ENCODE results near the gene CDK6. TPM values are rescaled to one million over a fixed set of nuclear protein-coding genes. Genes with fewer than 3 reads are reported as not detected.

The CDK6 gene
- total RNA-seq, 2 donors from 2014 or later = 28.5 to 36.6 TPM

DNA sequence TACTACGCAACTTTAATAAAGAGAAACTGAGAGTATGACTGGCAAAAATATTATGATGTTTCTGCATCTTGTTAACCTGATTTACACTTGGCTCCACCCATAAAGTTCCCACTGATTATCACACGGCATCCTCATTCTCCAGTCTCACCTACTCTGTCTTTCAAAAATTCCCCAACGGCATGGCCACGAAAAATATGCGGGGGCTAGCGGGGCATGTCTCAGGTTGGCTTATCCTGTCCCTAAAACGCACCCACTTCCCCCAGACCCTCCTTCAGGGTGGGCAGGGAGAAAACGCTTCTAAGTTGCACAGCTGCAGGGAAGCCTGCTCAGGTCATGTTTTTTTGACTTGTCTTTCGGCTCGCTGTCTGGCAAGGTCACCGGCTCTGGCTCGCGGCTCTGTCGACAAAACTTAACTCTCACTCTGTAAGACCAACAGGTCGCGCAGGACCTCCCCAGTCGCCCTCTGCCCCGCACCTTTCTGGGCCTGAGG lies 3.8 kb downstream of the CDK6 start:
- DNase-seq = no peak
- WGBS, 2 experiments (ENCODE audit: insufficient coverage in 1 of 2, insufficient read length in 1 of 2) = 14 to 18% methylated on average over 6 to 18 of the region's 18 CpGs
- H3K4me1 ChIP-seq (ENCODE audit: control insufficient read depth, insufficient read depth, low read length) = peaks cover 4% of the 10 kb centered on the region
- peak overlapping the region; percentile 95 for H3K4me3 ChIP-seq (ENCODE audit: low read length)
- Mint-ChIP-seq H3K4me1 (peaks cover 28% of the 10 kb centered on the region), H3K27ac (peak overlapping the region; percentile 84), H3K27me3 (ENCODE audit: insufficient read depth) (peaks cover 3% of the 10 kb centered on the region), H3K36me3 (ENCODE audit: low read depth) (peaks cover 2% of the 10 kb centered on the region), H3K4me3 (peak overlapping the region; percentile 87), H3K9me3 (no peaks in the 10 kb centered on the region)
- H3K27ac ChIP-seq (ENCODE audit: low read depth, low read length) = no peak overlapping the region
- peak overlapping the region; percentile 62 for H3K9ac ChIP-seq (ENCODE audit: extremely low read depth, low read length, poor library complexity, severe bottlenecking)
- TF ChIP-seq, protein P1, sequence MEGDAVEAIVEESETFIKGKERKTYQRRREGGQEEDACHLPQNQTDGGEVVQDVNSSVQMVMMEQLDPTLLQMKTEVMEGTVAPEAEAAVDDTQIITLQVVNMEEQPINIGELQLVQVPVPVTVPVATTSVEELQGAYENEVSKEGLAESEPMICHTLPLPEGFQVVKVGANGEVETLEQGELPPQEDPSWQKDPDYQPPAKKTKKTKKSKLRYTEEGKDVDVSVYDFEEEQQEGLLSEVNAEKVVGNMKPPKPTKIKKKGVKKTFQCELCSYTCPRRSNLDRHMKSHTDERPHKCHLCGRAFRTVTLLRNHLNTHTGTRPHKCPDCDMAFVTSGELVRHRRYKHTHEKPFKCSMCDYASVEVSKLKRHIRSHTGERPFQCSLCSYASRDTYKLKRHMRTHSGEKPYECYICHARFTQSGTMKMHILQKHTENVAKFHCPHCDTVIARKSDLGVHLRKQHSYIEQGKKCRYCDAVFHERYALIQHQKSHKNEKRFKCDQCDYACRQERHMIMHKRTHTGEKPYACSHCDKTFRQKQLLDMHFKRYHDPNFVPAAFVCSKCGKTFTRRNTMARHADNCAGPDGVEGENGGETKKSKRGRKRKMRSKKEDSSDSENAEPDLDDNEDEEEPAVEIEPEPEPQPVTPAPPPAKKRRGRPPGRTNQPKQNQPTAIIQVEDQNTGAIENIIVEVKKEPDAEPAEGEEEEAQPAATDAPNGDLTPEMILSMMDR (conservative IDR thresholded peaks at IDR 0.05) = no peak
- H3K9me3 ChIP-seq (ENCODE audit: control insufficient read depth, low read length) = no peaks in the 10 kb centered on the region
- no peaks in the 10 kb centered on the region for H3K27me3 ChIP-seq (ENCODE audit: control insufficient read depth, insufficient read depth, low read length, poor library complexity, severe bottlenecking)
- H3K36me3 ChIP-seq (ENCODE audit: control insufficient read depth, insufficient read depth, low read length) = peaks cover 24% of the 10 kb centered on the region

DNA sequence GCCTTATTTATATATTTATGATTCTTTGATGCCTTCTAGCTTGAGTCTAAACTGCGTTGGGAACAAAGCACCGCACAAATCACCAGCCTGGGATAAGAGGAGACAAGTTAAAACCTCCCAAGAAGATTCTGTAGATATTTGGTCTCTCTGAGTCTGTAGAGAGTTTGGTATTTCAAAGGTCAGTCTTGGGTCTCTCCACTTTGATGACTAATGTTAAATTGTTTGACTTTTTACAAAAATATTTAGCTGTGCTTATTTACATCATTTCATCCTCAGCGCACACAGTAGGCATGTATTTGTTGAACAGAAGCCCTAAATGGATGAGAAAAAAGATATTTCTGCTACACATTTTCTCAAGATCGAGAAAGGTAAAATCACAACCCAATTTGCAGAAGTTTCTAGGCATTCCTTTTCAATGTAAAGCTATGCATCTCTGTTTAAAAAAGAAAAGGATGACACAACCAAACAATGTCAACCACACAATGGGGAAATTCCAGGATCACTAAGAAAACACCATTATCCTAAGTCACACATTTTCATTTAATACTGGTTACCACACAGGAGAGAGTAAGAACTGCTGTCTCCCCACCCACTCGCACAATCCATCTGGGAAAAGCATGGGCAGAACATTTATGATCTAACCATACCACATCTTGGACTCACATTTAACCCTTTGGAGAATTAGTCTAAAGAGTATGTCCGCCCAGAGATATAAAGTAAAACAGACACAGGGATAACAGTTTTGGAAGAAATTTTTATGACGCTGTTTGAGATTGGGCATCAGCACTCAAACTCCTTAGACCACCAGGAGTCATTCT lies 4.4 kb downstream of the CDK6 start:
- peaks cover 4% of the 10 kb centered on the region for H3K4me1 ChIP-seq (ENCODE audit: control insufficient read depth, insufficient read depth, low read length)
- peak overlapping the region; percentile 84 for H3K27ac Mint-ChIP-seq
- H3K4me3 Mint-ChIP-seq = peak overlapping the region; percentile 87
- H3K27me3 Mint-ChIP-seq (ENCODE audit: insufficient read depth) = peaks cover 3% of the 10 kb centered on the region
- no peaks in the 10 kb centered on the region for H3K9me3 ChIP-seq (ENCODE audit: control insufficient read depth, low read length)
- TF ChIP-seq, protein P1 (conservative IDR thresholded peaks at IDR 0.05) = no peak
- WGBS, 2 experiments (ENCODE audit: insufficient coverage in 1 of 2, insufficient read length in 1 of 2) = 61 to 70% methylated on average over 4 to 7 of the region's 7 CpGs
- peaks cover 2% of the 10 kb centered on the region for H3K36me3 Mint-ChIP-seq (ENCODE audit: low read depth)
- H3K36me3 ChIP-seq (ENCODE audit: control insufficient read depth, insufficient read depth, low read length) = peaks cover 24% of the 10 kb centered on the region
- H3K27me3 ChIP-seq (ENCODE audit: control insufficient read depth, insufficient read depth, low read length, poor library complexity, severe bottlenecking) = no peaks in the 10 kb centered on the region
- H3K9me3 Mint-ChIP-seq = no peaks in the 10 kb centered on the region
- DNase-seq = no peak
- no peak overlapping the region for H3K27ac ChIP-seq (ENCODE audit: low read depth, low read length)
- H3K9ac ChIP-seq (ENCODE audit: extremely low read depth, low read length, poor library complexity, severe bottlenecking) = peak overlapping the region; percentile 62
- H3K4me3 ChIP-seq (ENCODE audit: low read length) = peak overlapping the region; percentile 95
- H3K4me1 Mint-ChIP-seq = peaks cover 24% of the 10 kb centered on the region

DNA sequence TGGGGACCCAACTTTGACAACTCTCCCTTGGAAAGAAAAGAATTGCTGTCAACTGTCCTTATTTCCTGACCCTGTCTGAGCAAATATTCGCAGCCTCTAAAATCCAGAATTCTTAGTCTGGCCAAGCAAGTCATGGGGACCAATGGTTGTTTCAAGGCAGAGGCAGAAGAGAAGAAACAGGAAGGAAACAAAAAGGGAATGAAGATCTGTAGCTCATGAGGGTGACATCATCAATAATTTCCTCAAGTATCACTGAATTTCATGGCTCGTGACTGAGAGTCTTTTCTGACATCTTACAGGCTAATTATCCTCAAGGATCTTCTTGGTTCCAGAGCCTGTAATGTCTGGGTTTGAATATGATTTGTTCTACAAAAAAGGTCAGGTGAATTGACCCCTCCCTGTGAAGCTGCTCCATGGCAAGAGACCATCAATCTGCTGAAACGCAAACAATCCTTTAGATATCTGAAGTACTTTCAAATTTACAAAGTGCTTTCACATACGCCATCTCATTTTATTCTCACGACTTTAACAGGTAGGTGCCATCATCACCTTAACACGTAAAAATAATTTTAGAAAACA lies 5.8 kb downstream of the CDK6 start:
- Mint-ChIP-seq H3K9me3 (no peaks in the 10 kb centered on the region), H3K36me3 (ENCODE audit: low read depth) (peaks cover 2% of the 10 kb centered on the region), H3K27ac (no peak overlapping the region), H3K4me3 (no peak overlapping the region), H3K27me3 (ENCODE audit: insufficient read depth) (peaks cover 3% of the 10 kb centered on the region), H3K4me1 (peaks cover 30% of the 10 kb centered on the region)
- TF ChIP-seq, protein P1 (conservative IDR thresholded peaks at IDR 0.05) = no peak
- Histone ChIP-seq H3K36me3 (ENCODE audit: control insufficient read depth, insufficient read depth, low read length) (peaks cover 24% of the 10 kb centered on the region), H3K9me3 (ENCODE audit: control insufficient read depth, low read length) (no peaks in the 10 kb centered on the region), H3K27ac (ENCODE audit: low read depth, low read length) (no peak overlapping the region), H3K4me1 (ENCODE audit: control insufficient read depth, insufficient read depth, low read length) (peaks cover 4% of the 10 kb centered on the region), H3K9ac (ENCODE audit: extremely low read depth, low read length, poor library complexity, severe bottlenecking) (no peak overlapping the region), H3K27me3 (ENCODE audit: control insufficient read depth, insufficient read depth, low read length, poor library complexity, severe bottlenecking) (no peaks in the 10 kb centered on the region), H3K4me3 (ENCODE audit: low read length) (peak overlapping the region; percentile 95)
- WGBS, 2 experiments (ENCODE audit: insufficient coverage in 1 of 2, insufficient read length in 1 of 2) = 89 to 91% methylated on average over 6 of the region's 6 CpGs
- DNase-seq = no peak
